Amniotic stem cell (primary cell): Measurements from ENCODE around the gene REXO5.

Source experiments
- DNase-seq: peaks from one replicate; lab custom pipeline; 2025; lab: John Stamatoyannopoulos, UW

REXO5 gene

GRCh38 chr16:20871941-20872815 is 65.9 kb downstream of the REXO5 start:
- DNase-seq = no peak

GRCh38 chr16:20873331-20873730 is 67.0 kb downstream of the REXO5 start:
- no peak for DNase-seq

- no peak for DNase-seq
Measured at GRCh38 chr16:20874088-20874581, 67.8 kb downstream of the REXO5 start.

- no peak for DNase-seq
Measured at GRCh38 chr16:20875355-20875650, 69.0 kb downstream of the REXO5 start.

GRCh38 chr16:20878682-20879147 is 72.4 kb downstream of the REXO5 start:
- no peak for DNase-seq

- no peak for DNase-seq
Measured at GRCh38 chr16:20879175-20880040, 73.1 kb downstream of the REXO5 start.

GRCh38 chr16:20880867-20881502 is 74.7 kb downstream of the REXO5 start:
- no peak for DNase-seq

- no peak for DNase-seq
Measured at GRCh38 chr16:20881503-20881878, 75.2 kb downstream of the REXO5 start.

GRCh38 chr16:20883554-20884239 is 77.4 kb downstream of the REXO5 start:
- DNase-seq = no peak

- DNase-seq = no peak
Measured at GRCh38 chr16:20884240-20884556, 77.9 kb downstream of the REXO5 start.

- DNase-seq = no peak
Measured at GRCh38 chr16:20886320-20886719, 80.0 kb downstream of the REXO5 start.

- no peak for DNase-seq
Measured at GRCh38 chr16:20887207-20887606, 80.9 kb downstream of the REXO5 start.

- DNase-seq = no peak
Measured at GRCh38 chr16:20889625-20890275, 83.4 kb downstream of the REXO5 start.

- no peak for DNase-seq
Measured at GRCh38 chr16:20894388-20894787, 88.1 kb downstream of the REXO5 start.

- DNase-seq = no peak
Measured at GRCh38 chr16:20897253-20897897, 91.0 kb downstream of the REXO5 start.

GRCh38 chr16:20897922-20898321 is 91.6 kb downstream of the REXO5 start:
- no peak for DNase-seq

- DNase-seq = peak; percentile 39
Measured at GRCh38 chr16:20899071-20899470, 92.7 kb downstream of the REXO5 start.
